Measurements from ENCODE around the gene PARD3B. TPM values are rescaled to one million over a fixed set of nuclear protein-coding genes. Genes with fewer than 3 reads are reported as not detected.

The PARD3B gene
- total RNA-seq, 2 experiments from 2014 or later: 0.06 to 0.23 TPM

- ChIA-PET CTCF (no interaction called here), POLR2A (no interaction called here)
These were observed 1095.4 kb downstream of the PARD3B start for GRCh38 chr2:205640716-205641115.

GRCh38 chr2:205642599-205643356 is 1097.5 kb downstream of the PARD3B start:
- CTCF ChIA-PET: no interaction called here
- POLR2A ChIA-PET: no interaction called here

GRCh38 chr2:205643391-205643885 is 1098.2 kb downstream of the PARD3B start:
- ChIA-PET CTCF (no interaction called here), POLR2A (no interaction called here)

- ChIA-PET POLR2A (no interaction called here), CTCF (no interaction called here)
These were observed 1098.7 kb downstream of the PARD3B start for GRCh38 chr2:205644018-205644417.

- POLR2A ChIA-PET: no interaction called here
These were observed 1101.4 kb downstream of the PARD3B start for GRCh38 chr2:205646680-205647079.

GRCh38 chr2:205650450-205650849 is 1105.2 kb downstream of the PARD3B start:
- CTCF ChIA-PET: no interaction called here

More at GRCh38 chr2:205646680-205647079, 1101.4 kb downstream of the PARD3B start:
- CTCF ChIA-PET: no interaction called here

GRCh38 chr2:205650931-205651330 is 1105.7 kb downstream of the PARD3B start:
- POLR2A ChIA-PET: no interaction called here

More at GRCh38 chr2:205650450-205650849, 1105.2 kb downstream of the PARD3B start:
- POLR2A ChIA-PET: no interaction called here

GRCh38 chr2:205651719-205652118 is 1106.4 kb downstream of the PARD3B start:
- CTCF ChIA-PET: interaction anchor here (0.6 kb wide), 1 partner anchor 272 kb away, joined by 3 read pairs; no protein-coding TSS in a partner anchor
- POLR2A ChIA-PET: no interaction called here

More at GRCh38 chr2:205650931-205651330, 1105.7 kb downstream of the PARD3B start:
- CTCF ChIA-PET: no interaction called here

- ChIA-PET CTCF (no interaction called here), POLR2A (no interaction called here)
These were observed 1109.8 kb downstream of the PARD3B start for GRCh38 chr2:205654878-205655605.

- CTCF ChIA-PET: no interaction called here
- POLR2A ChIA-PET: no interaction called here
These were observed 1110.6 kb downstream of the PARD3B start for GRCh38 chr2:205655779-205656456.

- ChIA-PET CTCF (no interaction called here), POLR2A (no interaction called here)
These were observed 1111.2 kb downstream of the PARD3B start for GRCh38 chr2:205656461-205656860.

GRCh38 chr2:205656941-205657340 is 1111.7 kb downstream of the PARD3B start:
- ChIA-PET CTCF (no interaction called here), POLR2A (no interaction called here)

GRCh38 chr2:205657579-205657978 is 1112.3 kb downstream of the PARD3B start:
- ChIA-PET CTCF (no interaction called here), POLR2A (no interaction called here)

GRCh38 chr2:205658068-205658467 is 1112.8 kb downstream of the PARD3B start:
- ChIA-PET POLR2A (no interaction called here), CTCF (no interaction called here)

GRCh38 chr2:205658572-205658971 is 1113.3 kb downstream of the PARD3B start:
- CTCF ChIA-PET: no interaction called here
- POLR2A ChIA-PET: no interaction called here

- ChIA-PET POLR2A (no interaction called here), CTCF (no interaction called here)
These were observed 1114.6 kb downstream of the PARD3B start for GRCh38 chr2:205659922-205660321.

- ChIA-PET CTCF (no interaction called here), POLR2A (no interaction called here)
These were observed 1115.3 kb downstream of the PARD3B start for GRCh38 chr2:205660521-205661124.

- POLR2A ChIA-PET: no interaction called here
- CTCF ChIA-PET: no interaction called here
These were observed 1116.0 kb downstream of the PARD3B start for GRCh38 chr2:205661281-205661680.

GRCh38 chr2:205662206-205662965 is 1117.1 kb downstream of the PARD3B start:
- ChIA-PET CTCF (no interaction called here), POLR2A (no interaction called here)

GRCh38 chr2:205665791-205666190 is 1120.5 kb downstream of the PARD3B start:
- ChIA-PET POLR2A (no interaction called here), CTCF (no interaction called here)
